ENCODE measurements around the gene IFNLR1. TPM values are rescaled to one million over a fixed set of nuclear protein-coding genes. Genes with fewer than 3 reads are reported as not detected.

IFNLR1 gene
- total and polyA plus RNA-seq, 12 donors: 0.51 to 3.7 (median 2.4) TPM

- H3K9me3 ChIP-seq: no peaks in the 10 kb centered on the region
- 36 to 56% methylated on average over 4 of the region's 4 CpGs for WGBS, 2 donors
- intact Hi-C loops (cut with DNase I): no loop called here
- no peak for DNase-seq
- TF ChIP-seq CTCF (IDR thresholded peaks at IDR 0.05): no peak
- H3K27me3 ChIP-seq: peaks cover 0 to 10% (median 0%) of the 10 kb centered on the region in 7 donors
- H3K4me1 ChIP-seq: peaks cover 0 to 44% (median 0%) of the 10 kb centered on the region in 9 donors
- H3K36me3 ChIP-seq: no peaks in the 10 kb centered on the region
- H3K4me3 ChIP-seq: no peak overlapping the region
- no peak for ATAC-seq
- H3K27ac ChIP-seq: no peak overlapping the region
These were observed 6.0 kb upstream of the IFNLR1 start for GRCh38 chr1:24193046-24193445.

GRCh38 chr1:24191860-24192259, 4.8 kb upstream of the IFNLR1 start:
- Histone ChIP-seq H3K9me3 (no peaks in the 10 kb centered on the region), H3K27ac (peak overlapping the region in 1 of 10 donors; percentile 37), H3K36me3 (no peaks in the 10 kb centered on the region), H3K4me1 (peaks cover 0 to 44% (median 10%) of the 10 kb centered on the region in 9 donors), H3K27me3 (peaks cover 0 to 17% (median 12%) of the 10 kb centered on the region in 7 donors), H3K4me3 (no peak overlapping the region)
- ATAC-seq: no peak
- TF ChIP-seq CTCF (IDR thresholded peaks at IDR 0.05): no peak
- DNase-seq: no peak
- 79 to 83% methylated on average over 5 of the region's 5 CpGs for WGBS, 2 donors
- intact Hi-C loops (cut with DNase I): no loop called here

GRCh38 chr1:24190983-24191461, 3.9 kb upstream of the IFNLR1 start:
- Histone ChIP-seq H3K4me3 (no peak overlapping the region), H3K27ac (peak overlapping the region in 1 of 10 donors; percentile 2), H3K27me3 (peaks cover 0 to 23% (median 15%) of the 10 kb centered on the region in 7 donors), H3K36me3 (no peaks in the 10 kb centered on the region), H3K9me3 (no peaks in the 10 kb centered on the region), H3K4me1 (peaks cover 0 to 46% (median 12%) of the 10 kb centered on the region in 9 donors)
- DNase-seq (no peak), ATAC-seq (no peak)
- 83 to 86% methylated on average over 3 of the region's 3 CpGs for WGBS, 2 donors
- intact Hi-C loops (cut with DNase I): no loop called here
- no peak for TF ChIP-seq CTCF (IDR thresholded peaks at IDR 0.05)

- ATAC-seq: no peak
- whole genome bisulfite sequencing, 2 donors: 80 to 89% methylated on average over 7 of the region's 7 CpGs
- no peak for TF ChIP-seq CTCF (IDR thresholded peaks at IDR 0.05)
- H3K36me3 ChIP-seq: no peaks in the 10 kb centered on the region
- peak overlapping the region in 1 of 10 donors; percentile 24 for H3K27ac ChIP-seq
- H3K4me3 ChIP-seq: no peak overlapping the region
- H3K9me3 ChIP-seq: no peaks in the 10 kb centered on the region
- no peak for DNase-seq
- H3K27me3 ChIP-seq: peaks cover 0 to 29% (median 18%) of the 10 kb centered on the region in 7 donors
- H3K4me1 ChIP-seq: peaks cover 0 to 46% (median 12%) of the 10 kb centered on the region in 9 donors
- intact Hi-C loops (cut with DNase I): no loop called here
These were observed 2.4 kb upstream of the IFNLR1 start for GRCh38 chr1:24189528-24189927.
